GM18508 (cell line): ENCODE results near the gene ATP1B1.
"Not testable (repeated sequence)": the region's sequence is repeated elsewhere in the genome, so short reads cannot be mapped to it uniquely, and the experiment has no call there.

Experiments
- ATAC-seq: cut with Tn5 transposase; IDR thresholded peaks from one replicate; pipeline ENCODE4 v1.9.1; 2021; ENCODE audit warnings: moderate number of reproducible peaks; ENCODE audit not compliant: insufficient read depth, unreplicated experiment

ATP1B1 gene

GRCh38 chr1:169138866-169139670 is 32.6 kb downstream of the ATP1B1 start:
- peak; percentile 82 for ATAC-seq

DNA sequence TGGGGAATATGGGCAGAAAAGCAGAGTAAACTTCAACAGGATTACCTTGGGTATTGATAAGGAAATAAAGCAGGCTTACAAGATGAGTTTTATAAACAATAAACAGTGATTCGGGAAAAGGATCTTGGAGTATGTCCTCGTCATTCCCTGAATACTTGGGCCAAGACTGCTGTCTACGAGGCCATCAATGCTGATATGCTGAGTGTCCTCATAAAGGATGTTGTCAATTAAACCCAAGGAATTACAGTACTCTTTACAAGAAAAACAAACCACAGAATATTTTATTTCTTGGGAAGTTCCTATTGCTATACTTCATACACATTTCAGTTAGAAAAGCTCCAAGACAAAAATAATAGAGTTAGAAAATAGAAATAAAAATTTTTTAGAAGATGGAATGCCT is 34.9 kb downstream of the ATP1B1 start:
- ATAC-seq: no peak

DNA sequence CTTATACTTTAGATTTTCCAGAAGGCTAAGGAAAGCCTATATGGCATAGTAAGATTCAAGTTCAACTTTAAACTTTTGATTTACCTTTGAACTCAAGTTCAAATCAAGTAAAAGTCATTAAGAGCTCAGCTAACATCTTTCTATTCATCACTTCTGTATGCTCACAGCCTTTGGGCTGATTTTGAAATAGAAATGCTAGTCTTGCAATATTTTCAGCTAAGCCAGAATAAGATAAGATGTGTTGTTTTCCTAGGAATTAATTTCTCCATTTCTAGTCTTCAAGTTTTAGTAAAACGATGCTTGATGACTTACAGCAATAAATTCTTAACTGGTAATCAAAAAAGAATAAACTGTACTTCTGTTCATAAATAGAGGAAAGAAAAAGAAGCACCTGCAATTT is 35.6 kb downstream of the ATP1B1 start:
- ATAC-seq: no peak

DNA sequence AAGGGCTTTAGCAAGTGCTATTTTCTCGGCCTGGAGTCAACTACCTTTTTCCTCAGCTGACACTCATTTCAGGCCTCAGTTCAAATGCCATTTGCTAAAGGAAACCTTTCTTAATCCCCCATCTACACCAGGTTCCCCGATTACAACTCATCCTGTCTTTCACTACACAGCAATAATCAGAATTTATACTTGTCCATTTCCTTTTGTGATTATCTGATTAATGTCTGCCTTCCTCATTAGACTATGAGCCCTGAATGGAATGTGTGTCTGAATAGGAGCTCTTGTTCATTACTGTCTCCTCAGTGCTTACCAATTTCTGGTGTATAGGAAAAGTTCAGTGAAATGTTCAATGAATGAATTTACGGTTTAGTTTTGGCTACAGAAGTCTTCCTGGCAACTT is 36.9 kb downstream of the ATP1B1 start:
- ATAC-seq: no peak

DNA sequence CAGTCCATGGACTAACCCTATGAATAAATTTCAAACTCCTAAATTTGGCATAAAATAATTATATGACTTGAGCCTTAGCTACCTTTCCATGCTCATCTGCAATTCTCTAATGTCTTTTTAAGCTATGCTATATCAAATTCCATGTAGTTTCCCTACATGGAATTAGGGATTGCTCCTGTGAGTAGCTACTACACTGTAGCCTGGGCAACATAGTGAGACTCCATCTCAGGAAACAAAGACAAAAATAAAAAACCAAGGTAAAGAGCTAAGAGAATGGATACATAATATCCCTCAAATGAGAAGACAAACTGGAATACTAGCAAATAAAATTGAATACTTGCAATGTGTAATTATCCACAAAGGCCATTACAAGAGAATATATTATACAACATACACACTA is 37.5 kb downstream of the ATP1B1 start:
- ATAC-seq: no peak

DNA sequence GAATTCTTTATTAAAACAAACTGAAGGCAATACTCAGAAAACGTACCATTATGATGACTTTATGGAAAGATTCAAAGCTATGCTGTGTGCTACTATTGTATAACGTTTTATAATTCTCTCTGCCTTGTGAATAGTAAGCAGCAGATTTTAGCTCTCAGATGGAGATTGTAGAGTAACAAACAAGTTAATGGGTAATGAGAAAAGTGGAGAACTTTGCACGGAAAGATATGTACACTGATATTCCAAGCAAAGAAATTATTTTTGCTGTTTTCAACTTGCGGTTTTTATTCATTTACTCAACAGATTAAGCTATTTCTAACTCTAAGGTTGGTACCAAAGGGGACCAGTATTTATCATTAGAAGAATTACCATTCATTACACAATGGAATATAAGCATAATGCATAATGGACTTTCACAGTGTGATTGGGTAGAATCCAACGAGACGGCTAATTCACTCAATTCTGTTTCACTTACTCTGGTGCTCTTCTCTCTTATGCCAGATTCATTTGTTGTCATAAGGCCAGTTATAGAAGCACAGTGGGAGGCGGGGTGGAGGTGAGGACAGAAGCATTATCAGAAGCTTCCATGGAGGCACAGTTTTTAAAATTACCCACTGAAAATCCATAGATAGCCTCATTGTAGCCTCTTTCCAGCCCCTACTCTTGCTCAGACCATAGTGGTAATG is 38.6 kb downstream of the ATP1B1 start:
- no peak for ATAC-seq

DNA sequence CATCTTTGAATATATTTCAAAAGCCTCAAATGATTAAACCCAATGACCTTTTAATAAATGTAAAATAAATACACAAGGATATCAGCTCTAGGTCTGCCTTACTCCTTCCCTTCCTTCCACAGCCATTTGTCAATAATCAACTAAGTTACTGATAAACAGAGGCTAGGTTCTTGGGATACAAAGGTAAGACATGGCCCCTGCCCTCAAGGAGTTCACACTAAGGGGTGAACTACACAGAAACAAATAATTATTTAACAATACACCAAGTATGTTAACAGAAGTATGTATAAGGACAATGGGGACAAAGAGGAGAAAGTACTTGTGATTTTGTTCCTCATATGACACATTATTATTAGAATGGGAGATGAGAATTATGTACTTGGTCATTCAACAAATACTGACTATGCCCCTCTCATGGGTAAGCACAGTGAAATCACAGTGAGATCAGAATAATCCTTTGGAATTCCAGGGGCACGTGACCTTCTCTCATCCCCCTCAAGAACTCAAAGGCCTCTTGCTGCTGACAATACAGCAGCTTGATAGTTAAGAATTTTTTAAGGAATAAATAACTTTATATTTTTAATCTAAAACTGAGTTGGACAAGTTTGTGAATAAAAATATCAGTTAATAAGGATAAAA is 40.2 kb downstream of the ATP1B1 start:
- no peak for ATAC-seq

- peak; percentile 52 for ATAC-seq
Measured at GRCh38 chr1:169148472-169149252, 42.2 kb downstream of the ATP1B1 start.

- ATAC-seq: no peak
Measured at GRCh38 chr1:169149555-169150286, 43.2 kb downstream of the ATP1B1 start.

DNA sequence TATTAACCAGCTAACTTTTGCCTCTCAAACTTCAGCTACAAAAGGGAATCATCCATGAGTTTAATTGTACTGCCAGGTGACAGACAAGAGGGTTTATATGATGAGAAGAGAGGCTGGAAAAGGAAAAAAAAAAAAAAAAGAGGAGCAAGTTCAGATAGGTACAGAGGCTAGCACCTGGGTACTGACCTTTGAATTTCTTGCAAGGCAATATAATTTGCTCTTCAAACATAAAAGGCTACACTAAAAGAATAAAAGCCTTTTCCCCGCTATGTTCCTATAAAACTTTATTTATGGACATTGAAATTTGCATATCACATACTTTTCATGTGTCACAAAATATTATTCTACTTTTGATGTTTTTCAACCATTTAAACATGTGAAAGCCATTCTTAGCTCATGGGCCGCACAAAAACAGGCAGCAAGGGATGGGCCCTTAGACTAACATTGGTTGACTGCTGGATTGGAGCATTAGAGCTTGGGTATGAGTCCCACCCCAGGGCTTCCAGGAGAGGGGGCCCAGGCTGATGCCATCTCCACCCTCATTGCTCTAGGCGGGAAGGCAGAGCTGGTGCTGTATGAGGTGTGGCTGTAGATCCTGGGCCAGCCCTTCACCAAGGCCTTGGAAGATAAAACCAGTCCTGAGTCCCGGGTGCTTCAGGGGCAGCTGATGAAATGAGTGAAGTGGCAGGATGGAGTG is 44.3 kb downstream of the ATP1B1 start:
- no peak for ATAC-seq

DNA sequence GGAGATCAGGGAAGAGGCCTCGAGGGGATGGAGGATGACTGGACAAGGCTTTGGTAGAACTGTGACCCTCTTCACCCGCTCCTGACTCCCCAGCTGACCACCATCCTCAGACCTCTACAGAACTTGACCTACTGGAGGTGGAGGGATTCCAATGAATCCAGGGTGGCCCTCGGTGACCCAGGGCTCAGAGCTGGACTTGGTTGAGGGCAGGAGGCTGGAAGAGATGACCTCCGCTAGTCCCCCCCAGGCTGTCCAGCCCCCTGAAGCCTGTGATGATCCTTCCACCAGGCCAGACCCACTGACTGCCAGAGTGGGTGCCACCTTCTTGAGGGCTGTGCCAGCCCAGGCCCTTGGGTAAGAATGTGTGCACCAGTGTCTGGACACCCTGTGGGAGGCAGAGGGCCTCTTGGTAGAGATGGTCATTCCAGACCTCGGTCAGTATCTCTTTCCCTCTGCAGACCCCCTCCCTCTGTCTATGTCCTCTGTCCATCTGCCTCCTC is 44.9 kb downstream of the ATP1B1 start:
- no peak for ATAC-seq

GRCh38 chr1:169155675-169156074 is 49.2 kb downstream of the ATP1B1 start:
- ATAC-seq: no peak

DNA sequence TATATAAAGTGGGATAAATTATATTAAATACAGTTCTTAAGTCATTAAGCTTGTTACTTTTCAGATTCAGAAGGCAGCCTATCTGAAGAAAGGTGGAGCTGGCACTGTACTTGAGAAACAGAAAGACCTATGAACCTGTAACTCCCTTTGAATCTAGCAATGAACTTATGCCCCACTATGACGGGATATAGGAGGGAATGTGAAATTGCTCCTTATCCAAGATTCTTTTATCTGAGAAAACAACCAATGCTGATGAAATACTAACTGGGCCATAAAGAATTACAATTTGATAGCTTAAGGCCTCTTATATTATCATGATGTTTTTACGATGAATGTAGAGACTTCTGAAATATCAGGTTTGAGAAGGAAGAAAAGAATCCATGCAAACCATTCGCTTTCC is 50.1 kb downstream of the ATP1B1 start:
- ATAC-seq: no peak

DNA sequence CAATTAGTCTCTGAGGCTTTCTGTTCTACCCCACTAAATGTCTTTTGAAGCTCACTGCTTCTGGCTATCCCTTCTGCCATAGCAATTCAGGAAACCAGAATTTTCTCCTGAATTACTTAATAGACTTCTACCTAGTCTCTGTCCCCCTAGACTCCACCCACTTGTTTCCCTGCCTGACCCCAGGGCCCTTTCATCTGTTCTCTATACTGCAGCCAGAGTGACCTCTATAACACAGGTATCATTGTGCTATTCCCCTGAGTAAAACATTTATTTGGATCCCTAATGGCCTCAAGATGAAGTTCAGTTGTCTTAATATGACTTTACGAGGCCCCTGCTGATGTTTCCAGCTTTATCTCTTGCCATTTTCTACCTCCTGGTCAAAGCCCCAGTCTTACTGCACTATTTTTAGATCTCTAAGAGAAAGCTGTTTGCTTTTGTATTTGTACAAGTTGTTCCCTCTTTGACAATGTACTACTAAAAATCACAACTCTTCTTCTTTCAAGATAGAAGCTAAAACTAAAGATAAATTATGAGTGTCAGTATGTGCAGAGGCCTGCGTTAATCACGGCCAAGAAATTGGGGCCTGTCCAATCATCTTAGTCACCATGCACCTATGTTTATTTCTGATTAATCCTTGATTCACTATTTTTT is 54.5 kb downstream of the ATP1B1 start:
- ATAC-seq: no peak

- ATAC-seq: peak; percentile 62
Measured at GRCh38 chr1:169161496-169162194, 55.2 kb downstream of the ATP1B1 start.

GRCh38 chr1:169163059-169163458 is 56.6 kb downstream of the ATP1B1 start:
- no peak for ATAC-seq

- ATAC-seq: no peak
Measured at GRCh38 chr1:169175461-169175860, 69.0 kb downstream of the ATP1B1 start.

- not testable (repeated sequence) for ATAC-seq
Measured at GRCh38 chr1:169179431-169179830, 72.9 kb downstream of the ATP1B1 start.
